ENCODE measurements around the gene TMEM18. TPM values are rescaled to one million over a fixed set of nuclear protein-coding genes. Genes with fewer than 3 reads are reported as not detected.
"Not testable (repeated sequence)": the region's sequence is repeated elsewhere in the genome, so short reads cannot be mapped to it uniquely, and the experiment has no call there.

Gene TMEM18
- total RNA-seq, 2 donors from 2014 or later = 10.9 to 13.2 TPM

DNA sequence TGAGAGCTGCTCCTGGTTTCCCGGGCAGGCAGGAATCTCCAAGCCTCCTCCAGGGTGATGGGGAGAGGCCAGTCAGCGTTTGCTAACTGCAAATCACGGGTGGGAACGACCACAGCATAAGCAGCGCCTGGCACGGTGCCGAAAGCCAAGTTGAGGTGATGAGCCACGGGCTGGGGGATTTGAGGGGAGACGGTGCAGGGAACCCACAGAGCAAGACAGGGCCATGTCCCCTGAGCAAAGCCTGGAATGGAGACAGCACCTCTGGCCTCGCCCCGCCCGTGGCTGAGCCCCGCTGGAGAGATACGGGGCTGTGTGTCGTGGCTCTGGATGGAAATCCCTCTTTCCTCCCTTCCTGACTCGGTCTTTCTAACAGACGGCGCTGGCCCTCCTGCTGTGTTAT is 31.5 kb upstream of the TMEM18 start:
- TF ChIP-seq CTCF (IDR thresholded peaks at IDR 0.05) (no peak), POLR2A (IDR thresholded peaks at IDR 0.05) (no peak)
- Histone ChIP-seq H3K36me3 (replicated peaks in 1 of 2; ENCODE audit: insufficient read depth in 1 of 2, low read depth in 2 of 2) (no peaks in the 10 kb centered on the region), H3K27ac (no peak overlapping the region), H3K27me3 (no peaks in the 10 kb centered on the region), H3K4me1 (no peaks in the 10 kb centered on the region), H3K9me3 (no peaks in the 10 kb centered on the region), H3K4me3 (no peak overlapping the region)
- intact Hi-C loops (cut with DNase I) = no loop called here
- ATAC-seq (no peak), DNase-seq (no peak)
- 67 to 85% methylated on average over 14 to 18 of the region's 18 CpGs for WGBS, 2 donors

DNA sequence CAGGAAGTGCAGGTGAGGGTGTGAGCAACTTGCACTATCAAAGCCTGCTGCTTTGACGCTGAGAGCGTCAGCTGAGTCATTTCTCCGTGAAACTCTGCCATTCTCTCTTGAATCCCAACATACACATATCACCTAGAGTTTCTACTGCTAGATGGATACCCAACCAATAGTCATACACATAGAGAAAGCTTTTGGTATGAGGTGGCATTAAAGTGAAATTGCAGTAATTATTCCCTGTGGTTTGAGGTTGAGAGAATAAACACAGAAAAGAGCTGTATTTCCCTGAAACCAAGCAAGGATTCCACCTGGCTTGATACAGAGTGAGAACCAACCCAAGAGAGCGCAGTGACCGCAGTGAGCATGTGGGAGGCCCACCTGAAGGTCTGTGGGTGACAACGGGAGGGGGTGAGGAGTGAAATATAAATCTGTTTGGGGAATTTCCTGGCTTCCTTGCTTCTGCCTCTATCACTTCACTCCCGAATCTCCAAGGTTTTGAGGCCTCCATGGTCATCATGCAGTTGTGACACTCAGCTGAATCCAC is 28.8 kb upstream of the TMEM18 start:
- WGBS, 2 donors = 76 to 80% methylated on average over 7 of the region's 7 CpGs
- DNase-seq (no peak), ATAC-seq (no peak)
- Histone ChIP-seq H3K9me3 (no peaks in the 10 kb centered on the region), H3K27me3 (no peaks in the 10 kb centered on the region), H3K27ac (no peak overlapping the region), H3K4me1 (no peaks in the 10 kb centered on the region), H3K4me3 (no peak overlapping the region), H3K36me3 (replicated peaks in 1 of 2; ENCODE audit: insufficient read depth in 1 of 2, low read depth in 2 of 2) (no peaks in the 10 kb centered on the region)
- no peak for TF ChIP-seq CTCF (IDR thresholded peaks at IDR 0.05)
- TF ChIP-seq POLR2A (IDR thresholded peaks at IDR 0.05) = no peak
- intact Hi-C loops (cut with DNase I) = no loop called here

DNA sequence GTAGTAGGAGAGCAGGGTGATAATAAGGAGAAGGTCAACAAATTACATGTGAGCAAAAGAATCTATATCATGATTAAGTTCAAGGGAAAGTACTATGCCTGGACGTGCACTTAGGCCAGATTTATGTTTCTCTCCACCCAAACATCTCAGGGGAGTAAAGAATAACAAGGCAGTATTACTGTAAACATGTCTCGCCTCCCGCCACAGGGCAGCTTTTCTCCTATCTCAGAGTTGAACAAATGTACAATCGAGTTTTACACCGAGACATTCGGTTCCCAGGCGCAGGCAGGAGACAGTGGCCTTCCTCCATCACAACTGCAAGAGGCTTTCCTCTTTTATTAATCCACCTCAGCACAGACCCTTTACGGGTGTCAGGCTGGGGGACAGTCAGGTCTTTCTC is 25.6 kb upstream of the TMEM18 start:
- H3K27ac ChIP-seq; H3K4me3 ChIP-seq; H3K4me1 ChIP-seq; H3K36me3 ChIP-seq (replicated peaks in 1 of 2; ENCODE audit: insufficient read depth in 1 of 2, low read depth in 2 of 2); intact Hi-C loops (cut with DNase I); H3K9me3 ChIP-seq; ATAC-seq; DNase-seq; H3K27me3 ChIP-seq: not testable (repeated sequence)
- 81 to 84% methylated on average over 8 of the region's 8 CpGs for WGBS, 2 donors

DNA sequence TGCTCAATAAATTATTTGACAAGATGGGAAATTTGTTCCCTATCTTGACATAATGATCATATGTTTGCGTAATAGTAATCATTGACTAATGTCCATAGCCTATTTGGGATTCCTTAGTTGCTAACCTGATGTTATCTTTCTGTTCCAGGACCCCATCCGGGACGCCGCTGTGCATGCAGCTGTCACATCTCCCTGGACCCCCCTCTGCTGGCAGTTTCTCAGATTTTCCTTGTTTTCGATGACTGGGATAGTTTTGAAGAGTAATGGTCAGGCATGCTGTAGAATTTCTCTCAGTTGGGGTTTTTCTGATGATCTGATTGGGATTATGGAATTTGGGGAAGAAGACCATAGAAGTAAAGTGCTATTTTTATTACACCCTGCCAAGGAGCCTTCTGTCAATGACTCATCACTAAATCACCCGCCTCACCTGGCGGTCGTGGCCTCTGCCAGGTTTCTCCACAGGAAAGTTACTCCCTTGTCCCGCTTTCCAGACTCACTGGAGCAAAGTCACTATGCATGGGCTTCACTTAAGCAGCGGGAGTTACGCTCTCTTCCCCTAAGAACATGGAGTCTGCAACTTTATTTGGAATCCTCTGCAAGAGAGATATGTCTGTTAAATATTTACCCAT is 19.9 kb upstream of the TMEM18 start:
- peak; percentile 75 for ATAC-seq
- peak overlapping the region in 3 of 4 donors; percentile 26 to 55 (median 33) for H3K27ac ChIP-seq
- no peak for TF ChIP-seq CTCF (IDR thresholded peaks at IDR 0.05)
- TF ChIP-seq POLR2A (IDR thresholded peaks at IDR 0.05) = peak in 1 of 3 donors; percentile 18
- H3K9me3 ChIP-seq = no peaks in the 10 kb centered on the region
- DNase-seq = peak; percentile 45 to 67 (median 61)
- H3K4me1 ChIP-seq = peaks cover 30% of the 10 kb centered on the region
- WGBS, 2 donors = 46 to 55% methylated on average over 11 of the region's 11 CpGs
- H3K27me3 ChIP-seq = no peaks in the 10 kb centered on the region
- intact Hi-C loops (cut with DNase I) = no loop called here
- no peaks in the 10 kb centered on the region for H3K36me3 ChIP-seq (replicated peaks in 1 of 2; ENCODE audit: insufficient read depth in 1 of 2, low read depth in 2 of 2)
- H3K4me3 ChIP-seq = no peak overlapping the region

- Histone ChIP-seq H3K4me3 (no peak overlapping the region), H3K36me3 (replicated peaks in 1 of 2; ENCODE audit: insufficient read depth in 1 of 2, low read depth in 2 of 2) (no peaks in the 10 kb centered on the region), H3K27me3 (no peaks in the 10 kb centered on the region), H3K27ac (peak overlapping the region in 1 of 4 donors; percentile 26), H3K4me1 (peaks cover 30% of the 10 kb centered on the region), H3K9me3 (no peaks in the 10 kb centered on the region)
- TF ChIP-seq CTCF (IDR thresholded peaks at IDR 0.05) = no peak
- TF ChIP-seq POLR2A (IDR thresholded peaks at IDR 0.05) = no peak
- intact Hi-C loops (cut with DNase I) = no loop called here
- DNase-seq (no peak), ATAC-seq (no peak)
- WGBS, 2 donors = 79 to 84% methylated on average over 5 of the region's 5 CpGs
Measured at GRCh38 chr2:696463-696862, 19.3 kb upstream of the TMEM18 start.
